ENCODE measurements around the gene PLIN5.

The PLIN5 gene

GRCh38 chr19:4503132-4503824 is 31.7 kb downstream of the PLIN5 start:
- no peak for DNase-seq (ENCODE audit: low read depth)
- TF ChIP-seq, protein P1, sequence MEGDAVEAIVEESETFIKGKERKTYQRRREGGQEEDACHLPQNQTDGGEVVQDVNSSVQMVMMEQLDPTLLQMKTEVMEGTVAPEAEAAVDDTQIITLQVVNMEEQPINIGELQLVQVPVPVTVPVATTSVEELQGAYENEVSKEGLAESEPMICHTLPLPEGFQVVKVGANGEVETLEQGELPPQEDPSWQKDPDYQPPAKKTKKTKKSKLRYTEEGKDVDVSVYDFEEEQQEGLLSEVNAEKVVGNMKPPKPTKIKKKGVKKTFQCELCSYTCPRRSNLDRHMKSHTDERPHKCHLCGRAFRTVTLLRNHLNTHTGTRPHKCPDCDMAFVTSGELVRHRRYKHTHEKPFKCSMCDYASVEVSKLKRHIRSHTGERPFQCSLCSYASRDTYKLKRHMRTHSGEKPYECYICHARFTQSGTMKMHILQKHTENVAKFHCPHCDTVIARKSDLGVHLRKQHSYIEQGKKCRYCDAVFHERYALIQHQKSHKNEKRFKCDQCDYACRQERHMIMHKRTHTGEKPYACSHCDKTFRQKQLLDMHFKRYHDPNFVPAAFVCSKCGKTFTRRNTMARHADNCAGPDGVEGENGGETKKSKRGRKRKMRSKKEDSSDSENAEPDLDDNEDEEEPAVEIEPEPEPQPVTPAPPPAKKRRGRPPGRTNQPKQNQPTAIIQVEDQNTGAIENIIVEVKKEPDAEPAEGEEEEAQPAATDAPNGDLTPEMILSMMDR (IDR thresholded peaks at IDR 0.05; ENCODE audit: low read depth, low read length, missing control alignments) = no peak
- no peak overlapping the region for H3K4me3 ChIP-seq (ENCODE audit: low read depth, low read length)

DNA sequence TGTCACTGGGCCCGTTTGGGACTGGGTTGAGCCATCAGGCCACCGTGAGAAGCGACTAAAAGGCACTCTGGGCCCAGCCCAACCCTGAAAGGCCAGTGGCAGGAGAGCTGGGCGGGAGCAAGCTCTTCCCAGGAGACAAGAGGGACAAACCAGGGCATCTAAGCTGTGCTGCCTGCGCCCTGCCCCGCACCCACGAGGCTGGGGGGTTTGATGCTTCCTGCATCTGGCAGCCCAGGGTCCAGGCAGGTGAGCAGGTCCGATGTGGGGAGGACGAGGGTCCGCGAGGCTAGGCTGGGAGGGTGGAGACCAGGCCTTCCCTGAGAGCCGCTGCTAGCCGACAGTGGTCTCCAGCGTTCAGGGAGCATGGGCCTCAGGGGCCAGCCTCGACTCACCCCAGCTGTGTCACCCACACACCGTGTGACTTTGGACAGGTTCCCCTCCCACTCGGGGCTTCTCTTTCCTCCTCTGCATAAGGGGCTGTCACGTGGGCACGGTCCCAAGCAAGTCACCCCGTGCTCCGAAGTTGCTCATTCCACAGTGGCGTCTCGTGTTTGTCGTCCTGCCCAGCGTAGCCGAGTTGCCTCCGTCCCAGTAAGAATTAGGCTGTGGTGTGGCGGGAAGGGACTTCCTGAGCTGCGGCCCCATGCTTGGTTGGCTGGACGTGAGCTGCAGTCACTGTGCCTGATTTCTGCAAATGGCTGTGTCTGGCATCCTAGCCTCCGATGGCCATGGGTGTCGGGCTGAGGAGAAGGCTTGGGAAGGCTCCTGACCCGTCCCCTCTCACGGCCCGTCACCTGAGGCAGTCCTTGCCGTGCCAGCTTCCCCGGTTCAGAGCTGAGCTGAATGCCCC is 32.5 kb downstream of the PLIN5 start:
- TF ChIP-seq, protein P1 (IDR thresholded peaks at IDR 0.05; ENCODE audit: low read depth, low read length, missing control alignments) = no peak
- no peak for DNase-seq (ENCODE audit: low read depth)
- no peak overlapping the region for H3K4me3 ChIP-seq (ENCODE audit: low read depth, low read length)

GRCh38 chr19:4501691-4502090 is 33.3 kb downstream of the PLIN5 start:
- TF ChIP-seq, protein P1 (IDR thresholded peaks at IDR 0.05; ENCODE audit: low read depth, low read length, missing control alignments) = no peak
- no peak for DNase-seq (ENCODE audit: low read depth)
- H3K4me3 ChIP-seq (ENCODE audit: low read depth, low read length) = no peak overlapping the region

DNA sequence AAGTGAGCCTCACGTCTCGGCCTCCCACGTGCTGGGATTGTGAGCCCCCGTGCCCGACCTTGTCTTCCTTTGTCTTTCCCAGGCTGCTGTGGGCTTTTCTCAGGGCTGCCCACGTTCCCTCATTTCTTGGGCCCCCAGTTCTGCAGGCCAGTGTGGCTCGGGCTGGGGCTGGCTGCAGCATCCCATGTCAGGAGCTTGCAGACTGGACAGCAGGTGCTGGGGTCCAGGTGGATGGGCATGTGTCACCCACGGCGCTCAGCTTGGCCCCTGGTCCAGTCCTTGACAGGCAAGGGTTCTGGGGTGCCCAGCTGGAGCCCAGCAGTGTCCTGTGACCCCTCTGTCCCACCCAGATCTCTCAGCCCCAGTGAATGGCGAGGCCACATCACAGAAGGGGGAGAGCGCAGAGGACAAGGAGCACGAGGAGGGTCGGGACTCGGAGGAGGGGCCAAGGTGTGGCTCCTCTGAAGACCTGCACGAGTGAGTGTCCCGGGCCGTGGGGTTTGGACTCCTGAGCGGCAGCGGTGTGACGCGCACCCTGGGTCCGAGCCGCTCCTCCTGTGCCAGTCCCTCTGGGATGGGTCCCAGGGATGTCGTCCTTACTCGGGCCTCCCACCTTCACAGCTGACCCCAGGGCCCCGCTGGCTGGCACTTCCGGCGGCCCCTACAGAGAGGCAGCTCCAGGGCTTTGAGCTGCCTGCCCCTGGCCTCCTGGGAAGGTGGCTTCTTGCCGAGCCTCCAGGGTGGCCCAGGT is 34.0 kb downstream of the PLIN5 start:
- no peak for DNase-seq (ENCODE audit: low read depth)
- TF ChIP-seq, protein P1 (IDR thresholded peaks at IDR 0.05; ENCODE audit: low read depth, low read length, missing control alignments) = no peak
- no peak overlapping the region for H3K4me3 ChIP-seq (ENCODE audit: low read depth, low read length)

GRCh38 chr19:4499855-4500254 is 35.2 kb downstream of the PLIN5 start:
- TF ChIP-seq, protein P1 (IDR thresholded peaks at IDR 0.05; ENCODE audit: low read depth, low read length, missing control alignments) = no peak
- no peak for DNase-seq (ENCODE audit: low read depth)
- H3K4me3 ChIP-seq (ENCODE audit: low read depth, low read length) = no peak overlapping the region

DNA sequence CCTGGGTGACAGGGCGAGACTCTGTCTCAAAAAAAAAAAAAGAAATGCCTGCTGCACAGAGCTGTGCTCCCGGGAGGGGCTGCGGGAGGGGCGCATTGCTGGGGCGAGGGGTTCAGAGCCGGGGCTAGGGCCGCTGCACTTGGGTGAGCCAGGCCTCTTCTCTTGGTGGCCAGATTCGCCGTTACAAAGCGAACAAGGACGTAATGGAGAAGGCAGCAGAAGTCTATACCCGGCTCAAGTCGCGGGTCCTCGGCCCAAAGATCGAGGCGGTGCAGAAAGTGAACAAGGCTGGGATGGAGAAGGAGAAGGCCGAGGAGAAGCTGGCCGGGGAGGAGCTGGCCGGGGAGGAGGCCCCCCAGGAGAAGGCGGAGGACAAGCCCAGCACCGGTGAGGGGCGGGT is 35.7 kb downstream of the PLIN5 start:
- H3K4me3 ChIP-seq (ENCODE audit: low read depth, low read length) = no peak overlapping the region
- DNase-seq (ENCODE audit: low read depth) = no peak
- TF ChIP-seq, protein P1 (IDR thresholded peaks at IDR 0.05; ENCODE audit: low read depth, low read length, missing control alignments) = no peak

Data from GM12864 (cell line).